ENCODE data around the gene ZNF649.
A peak's percentile ranks its signal among the peaks of the same experiment; 100 is the strongest.

The ZNF649 gene

DNA sequence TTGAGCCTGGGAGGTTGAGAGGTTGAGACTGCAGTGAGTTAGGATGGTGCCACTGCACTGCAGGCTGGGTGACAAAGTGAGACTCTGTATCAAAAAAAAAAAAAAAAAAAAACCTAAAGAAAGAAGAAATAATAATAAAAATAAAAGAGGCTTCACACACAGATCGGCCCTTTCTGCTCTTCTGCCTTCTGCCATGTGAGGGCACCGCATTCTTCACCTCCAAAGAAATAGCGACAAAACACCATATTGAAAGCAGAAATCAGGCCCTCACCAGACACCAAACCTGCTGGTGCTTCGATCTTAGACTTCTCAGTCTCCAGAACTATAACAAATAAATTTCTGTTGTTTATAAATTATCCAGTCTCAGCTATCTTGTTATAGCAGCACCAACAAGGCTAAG is 3.0 kb downstream of the ZNF649 start:
- TF ChIP-seq, protein P1, sequence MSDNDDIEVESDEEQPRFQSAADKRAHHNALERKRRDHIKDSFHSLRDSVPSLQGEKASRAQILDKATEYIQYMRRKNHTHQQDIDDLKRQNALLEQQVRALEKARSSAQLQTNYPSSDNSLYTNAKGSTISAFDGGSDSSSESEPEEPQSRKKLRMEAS (IDR thresholded peaks at IDR 0.05; ENCODE audit: low read depth, low read length): no peak
- TF ChIP-seq, protein P2, sequence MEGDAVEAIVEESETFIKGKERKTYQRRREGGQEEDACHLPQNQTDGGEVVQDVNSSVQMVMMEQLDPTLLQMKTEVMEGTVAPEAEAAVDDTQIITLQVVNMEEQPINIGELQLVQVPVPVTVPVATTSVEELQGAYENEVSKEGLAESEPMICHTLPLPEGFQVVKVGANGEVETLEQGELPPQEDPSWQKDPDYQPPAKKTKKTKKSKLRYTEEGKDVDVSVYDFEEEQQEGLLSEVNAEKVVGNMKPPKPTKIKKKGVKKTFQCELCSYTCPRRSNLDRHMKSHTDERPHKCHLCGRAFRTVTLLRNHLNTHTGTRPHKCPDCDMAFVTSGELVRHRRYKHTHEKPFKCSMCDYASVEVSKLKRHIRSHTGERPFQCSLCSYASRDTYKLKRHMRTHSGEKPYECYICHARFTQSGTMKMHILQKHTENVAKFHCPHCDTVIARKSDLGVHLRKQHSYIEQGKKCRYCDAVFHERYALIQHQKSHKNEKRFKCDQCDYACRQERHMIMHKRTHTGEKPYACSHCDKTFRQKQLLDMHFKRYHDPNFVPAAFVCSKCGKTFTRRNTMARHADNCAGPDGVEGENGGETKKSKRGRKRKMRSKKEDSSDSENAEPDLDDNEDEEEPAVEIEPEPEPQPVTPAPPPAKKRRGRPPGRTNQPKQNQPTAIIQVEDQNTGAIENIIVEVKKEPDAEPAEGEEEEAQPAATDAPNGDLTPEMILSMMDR (IDR thresholded peaks at IDR 0.05; ENCODE audit: low read depth, low read length): no peak
- TF ChIP-seq MYC (IDR thresholded peaks at IDR 0.05; ENCODE audit: low read depth, low read length): no peak
- no peak for TF ChIP-seq POLR2A (IDR thresholded peaks at IDR 0.05; ENCODE audit: extremely low read depth, insufficient read length)
- no peak overlapping the region for H3K4me3 ChIP-seq (ENCODE audit: low read depth, low read length)

DNA sequence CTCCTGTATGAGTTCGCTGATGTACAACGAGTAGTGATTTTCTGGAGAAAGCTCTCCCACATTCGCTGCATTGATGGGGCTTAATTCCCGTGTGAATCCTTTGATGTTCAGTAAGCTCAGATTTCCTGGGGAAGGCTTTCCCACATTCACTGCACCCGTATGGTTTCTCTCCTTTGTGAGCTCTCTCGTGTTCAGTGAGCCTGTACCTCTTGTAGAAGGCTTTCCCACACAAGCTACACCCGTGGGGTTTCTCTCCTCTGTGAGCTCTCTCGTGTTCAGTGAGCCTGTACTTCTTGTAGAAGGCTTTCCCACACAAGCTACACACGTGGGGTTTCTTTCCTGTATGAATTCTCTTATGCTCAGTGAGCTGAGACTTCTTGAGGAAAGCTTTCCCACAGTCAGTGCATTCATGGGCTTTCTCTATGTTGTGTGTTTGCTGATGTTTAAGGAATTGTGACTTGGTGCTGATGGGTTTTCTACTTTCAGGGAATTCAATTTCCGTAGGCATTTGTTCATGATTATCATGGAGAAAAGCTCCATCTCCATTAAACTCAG is 13.5 kb downstream of the ZNF649 start:
- no peak overlapping the region for H3K4me3 ChIP-seq (ENCODE audit: low read depth, low read length)

More for the DNA sequence above, 3.0 kb downstream of the ZNF649 start:
- no peak for DNase-seq (ENCODE audit: low read depth)

DNA sequence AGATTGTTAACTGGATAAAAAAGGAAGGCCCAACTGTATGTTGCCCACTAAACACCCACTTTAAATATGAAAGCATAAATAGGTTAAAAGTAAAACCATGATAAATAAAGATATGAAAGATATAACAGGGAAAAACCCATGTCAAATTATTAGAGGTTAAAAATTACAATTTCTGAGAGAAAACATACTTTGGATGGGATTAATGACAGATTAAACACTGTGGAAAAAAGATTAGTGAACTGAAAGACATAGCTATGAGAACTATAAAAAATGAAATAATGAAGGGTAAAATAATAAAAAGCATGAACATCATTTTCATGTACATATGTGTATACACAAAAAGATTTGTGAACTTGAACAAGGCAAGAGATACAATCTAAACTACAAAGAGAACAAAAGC is 14.9 kb downstream of the ZNF649 start:
- no peak for DNase-seq (ENCODE audit: low read depth)
- H3K4me3 ChIP-seq (ENCODE audit: low read depth, low read length): no peak overlapping the region
- no peak for TF ChIP-seq MYC (IDR thresholded peaks at IDR 0.05; ENCODE audit: low read depth, low read length)
- TF ChIP-seq, protein P2 (IDR thresholded peaks at IDR 0.05; ENCODE audit: low read depth, low read length): no peak
- no peak for TF ChIP-seq POLR2A (IDR thresholded peaks at IDR 0.05; ENCODE audit: extremely low read depth, insufficient read length)
- TF ChIP-seq, protein P1 (IDR thresholded peaks at IDR 0.05; ENCODE audit: low read depth, low read length): no peak

More for the DNA sequence above, 13.5 kb downstream of the ZNF649 start:
- TF ChIP-seq MYC (IDR thresholded peaks at IDR 0.05; ENCODE audit: low read depth, low read length) (no peak), POLR2A (IDR thresholded peaks at IDR 0.05; ENCODE audit: extremely low read depth, insufficient read length) (no peak)
- TF ChIP-seq, protein P1 (IDR thresholded peaks at IDR 0.05; ENCODE audit: low read depth, low read length): no peak
- TF ChIP-seq, protein P2 (IDR thresholded peaks at IDR 0.05; ENCODE audit: low read depth, low read length): no peak
- DNase-seq (ENCODE audit: low read depth): no peak

DNA sequence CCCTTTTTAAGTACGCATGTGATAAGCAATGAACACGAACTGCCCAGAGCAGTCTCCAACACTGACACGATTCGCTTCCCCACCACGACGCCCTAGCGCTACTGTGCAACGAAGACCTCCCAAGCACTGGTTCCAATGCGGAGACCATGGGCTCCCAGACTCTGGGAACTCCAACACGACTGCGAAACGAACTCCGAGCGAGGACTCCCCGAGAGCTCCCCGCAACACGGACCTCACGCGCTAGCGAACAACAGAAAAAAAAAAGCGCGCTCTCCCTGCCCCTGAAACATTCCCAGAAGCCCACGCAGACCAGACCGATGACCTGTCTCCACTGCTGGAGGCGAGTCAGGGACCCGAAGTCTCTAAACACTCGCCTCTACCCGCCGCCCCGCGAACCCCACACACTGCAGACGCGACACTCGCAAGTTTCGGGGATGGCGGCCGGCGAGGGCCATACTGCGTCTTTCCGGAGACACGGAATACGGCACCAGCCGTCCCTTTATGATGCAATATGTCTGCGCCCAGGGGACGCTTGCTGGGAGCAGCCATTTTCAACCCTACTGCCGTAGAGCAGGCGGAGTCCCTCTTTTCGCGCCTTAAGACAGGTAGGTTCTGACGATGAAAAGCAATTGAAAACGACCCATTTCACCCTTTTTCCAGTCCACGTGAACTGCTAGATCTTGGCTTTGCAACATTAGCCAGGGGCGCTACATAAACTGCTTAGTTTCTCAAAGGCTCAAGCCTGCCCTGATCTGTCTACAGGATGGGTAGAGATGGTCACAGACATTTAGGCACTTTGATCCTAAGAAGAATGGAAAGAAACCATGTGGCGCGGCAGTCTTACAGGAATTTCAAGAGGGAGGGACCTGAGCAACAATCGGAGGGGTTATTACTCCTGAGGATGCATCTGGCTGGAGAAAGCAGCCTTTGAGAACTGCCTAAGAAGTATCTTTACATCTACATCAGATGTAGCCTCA is 17.0 kb downstream of the ZNF649 start, which contains the start of gene ZNF577:
Gene ZNF577 (minus strand): TSS at position 430 of the 977 bp plus-strand sequence. CDS start 7,569 bp downstream, outside the sequence.
- peak; percentile 40 for TF ChIP-seq POLR2A (IDR thresholded peaks at IDR 0.05; ENCODE audit: extremely low read depth, insufficient read length)
- TF ChIP-seq, protein P2 (IDR thresholded peaks at IDR 0.05; ENCODE audit: low read depth, low read length): no peak
- no peak for TF ChIP-seq MYC (IDR thresholded peaks at IDR 0.05; ENCODE audit: low read depth, low read length)
- TF ChIP-seq, protein P1 (IDR thresholded peaks at IDR 0.05; ENCODE audit: low read depth, low read length): peak; percentile 47; the same call in 1 of the 2 replicates
- DNase-seq (ENCODE audit: low read depth): peak; percentile 93
- peak within 1 kb of the TSS; percentile 76 for H3K4me3 ChIP-seq (ENCODE audit: low read depth, low read length)

DNA sequence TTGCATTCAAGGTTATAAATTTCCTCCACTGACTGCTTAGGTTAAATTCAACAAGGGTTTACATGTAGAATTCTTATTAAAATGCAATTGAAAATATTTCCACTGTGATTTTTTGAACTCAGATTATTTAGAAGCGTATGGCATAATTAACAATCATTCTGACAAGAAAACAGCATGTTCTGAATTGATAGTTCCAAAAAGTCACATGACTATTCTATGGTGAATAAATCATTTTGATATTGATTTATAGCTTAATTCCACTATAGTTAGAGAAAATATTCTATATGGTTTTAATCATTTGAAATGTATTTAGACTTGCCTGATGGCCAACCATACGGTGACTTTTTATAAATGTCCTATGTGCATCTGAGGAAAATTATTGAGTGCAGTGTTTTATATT is 20.1 kb downstream of the ZNF649 start:
- DNase-seq (ENCODE audit: low read depth): no peak
- no peak overlapping the region for H3K4me3 ChIP-seq (ENCODE audit: low read depth, low read length)
- TF ChIP-seq, protein P2 (IDR thresholded peaks at IDR 0.05; ENCODE audit: low read depth, low read length): no peak
- TF ChIP-seq, protein P1 (IDR thresholded peaks at IDR 0.05; ENCODE audit: low read depth, low read length): no peak
- no peak for TF ChIP-seq MYC (IDR thresholded peaks at IDR 0.05; ENCODE audit: low read depth, low read length)
- no peak for TF ChIP-seq POLR2A (IDR thresholded peaks at IDR 0.05; ENCODE audit: extremely low read depth, insufficient read length)

Measured in NB4 (cell line).